ENCODE measurements around the gene IL2RA. TPM values are rescaled to one million over a fixed set of nuclear protein-coding genes. Genes with fewer than 3 reads are reported as not detected.

The IL2RA gene
- total and polyA plus RNA-seq, 2 experiments from 2014 or later = not detected

GRCh38 chr10:6072215-6072934 lies 10.2 kb upstream of the IL2RA start:
- no peaks in the 10 kb centered on the region for H3F3A ChIP-seq (replicated peaks; ENCODE audit: low read depth)
- H2AFZ ChIP-seq = no peak overlapping the region
- Mint-ChIP-seq H3K9me3 (no peaks in the 10 kb centered on the region), H3K4me1 (no peaks in the 10 kb centered on the region), H3K27ac (no peak overlapping the region), H3K36me3 (ENCODE audit: low read depth) (no peaks in the 10 kb centered on the region; the same call in 2 of the 3 replicates), H3K4me3 (no peak overlapping the region), H3K27me3 (ENCODE audit: insufficient read depth, low read depth, poor library complexity) (peaks cover 1% of the 10 kb centered on the region)
- no peak overlapping the region for H3K4me2 ChIP-seq
- no peaks in the 10 kb centered on the region for H3K4me1 ChIP-seq (ENCODE audit: insufficient read depth)
- TF ChIP-seq POLR2AphosphoS5 (IDR thresholded peaks at IDR 0.05; ENCODE audit: low read depth) (no peak), CREB1 (CRISPR knock-in tag; IDR thresholded peaks at IDR 0.05; ENCODE audit: low read depth) (no peak), ETS1 (IDR thresholded peaks at IDR 0.05) (no peak), JUNB (IDR thresholded peaks at IDR 0.05; ENCODE audit: unreplicated experiment) (no peak), ZNF331 (CRISPR knock-in tag; IDR thresholded peaks at IDR 0.05; ENCODE audit: low read depth) (no peak), NANOG (IDR thresholded peaks at IDR 0.05; ENCODE audit: borderline replicate concordance) (no peak), EZH2 (IDR thresholded peaks at IDR 0.05; ENCODE audit: low read depth, unreplicated experiment) (no peak), CTCF (conservative IDR thresholded peaks at IDR 0.05; ENCODE audit: low read depth in 2 of 2) (no peak), STAT1 (IDR thresholded peaks at IDR 0.05; ENCODE audit: unreplicated experiment) (no peak), EZH2phosphoT487 (IDR thresholded peaks at IDR 0.05; ENCODE audit: unreplicated experiment) (no peak), ZNF114 (CRISPR knock-in tag; IDR thresholded peaks at IDR 0.05) (no peak), REST (IDR thresholded peaks at IDR 0.05; ENCODE audit: unreplicated experiment) (no peak), ZNF462 (CRISPR knock-in tag; IDR thresholded peaks at IDR 0.05) (no peak)
- H4K20me1 ChIP-seq (replicated peaks; ENCODE audit: insufficient read depth) = no peaks in the 10 kb centered on the region
- no peak for DNase-seq (ENCODE audit: low spot score)
- H3K4me3 ChIP-seq = no peak overlapping the region
- H3K27me3 ChIP-seq (ENCODE audit: insufficient read depth) = no peaks in the 10 kb centered on the region
- no peaks in the 10 kb centered on the region for H3K79me2 ChIP-seq (replicated peaks; ENCODE audit: insufficient read depth)
- no peaks in the 10 kb centered on the region for H3K9me2 ChIP-seq (ENCODE audit: insufficient read depth)
- no peaks in the 10 kb centered on the region for H3K36me3 ChIP-seq (ENCODE audit: insufficient read depth)
- no peak for ATAC-seq
- H3K27ac ChIP-seq (ENCODE audit: low read depth) = no peak overlapping the region

Measured in GM23338 (cell line).